GM18519 (cell line): Measurements from ENCODE around the gene SAMD7.

Experiments used
- ATAC-seq: cut with Tn5 transposase; IDR thresholded peaks from one replicate; pipeline ENCODE4 v1.9.1; 2021; ENCODE audit warnings: mild to moderate bottlenecking, moderate library complexity; ENCODE audit not compliant: unreplicated experiment, low FRiP score

SAMD7 gene

GRCh38 chr3:169965562-169966427 is 54.4 kb downstream of the SAMD7 start:
- peak; percentile 21 for ATAC-seq

- ATAC-seq, result peak; percentile 74
Observed at GRCh38 chr3:169966428-169966950, 55.1 kb downstream of the SAMD7 start, which contains the start of gene SEC62. Gene SEC62 (plus strand): TSS chr3:169966807. CDS start chr3:169966823, 16 bp downstream.

- ATAC-seq, result peak; percentile 1
Observed at GRCh38 chr3:169966951-169967915, 55.9 kb downstream of the SAMD7 start.

GRCh38 chr3:169968224-169968885 is 57.0 kb downstream of the SAMD7 start:
- no peak for ATAC-seq

- no peak for ATAC-seq
Observed at GRCh38 chr3:169969174-169970095, 58.1 kb downstream of the SAMD7 start.

GRCh38 chr3:169970847-169971246 is 59.5 kb downstream of the SAMD7 start:
- no peak for ATAC-seq

GRCh38 chr3:169971522-169971921 is 60.1 kb downstream of the SAMD7 start:
- no peak for ATAC-seq

- no peak for ATAC-seq
Observed at GRCh38 chr3:169980055-169980454, 68.7 kb downstream of the SAMD7 start.

- no peak for ATAC-seq
Observed at GRCh38 chr3:169984292-169984691, 72.9 kb downstream of the SAMD7 start.
